NCI-H1694 treated with DMSO at 0.1 percent for 48 hours (cell line): ENCODE measurements around the gene MT1M.
A peak's percentile ranks its signal among the peaks of the same experiment; 100 is the strongest.
"Not testable (repeated sequence)": the region's sequence is repeated elsewhere in the genome, so short reads cannot be mapped to it uniquely, and the experiment has no call there.

Source experiments
- DNase-seq: peaks from one replicate; lab custom pipeline; 2025; lab: John Stamatoyannopoulos, UW

The MT1M gene

GRCh38 chr16:56632156-56632847, at the start of gene MT1M:
Gene MT1M, plus strand, starts transcription at chr16:56632659. Its CDS starts 73 bp downstream, at chr16:56632732.
- no peak for DNase-seq

- DNase-seq = not testable (repeated sequence)
These were observed 49.5 kb upstream of the MT1M start for GRCh38 chr16:56582911-56583310.

- DNase-seq = no peak
These were observed 48.9 kb upstream of the MT1M start for GRCh38 chr16:56583351-56584168.

GRCh38 chr16:56584276-56584675, 48.2 kb upstream of the MT1M start:
- DNase-seq = no peak

- no peak for DNase-seq
These were observed 43.7 kb upstream of the MT1M start for GRCh38 chr16:56588781-56589140.

GRCh38 chr16:56589141-56590039, 43.1 kb upstream of the MT1M start, which contains the start of gene MT3:
Gene MT3, plus strand, starts transcription at chr16:56589528. Its CDS starts 63 bp downstream, at chr16:56589591.
- DNase-seq = no peak

GRCh38 chr16:56591377-56592060, 40.9 kb upstream of the MT1M start:
- no peak for DNase-seq

GRCh38 chr16:56593573-56594291, 38.7 kb upstream of the MT1M start:
- DNase-seq = no peak

GRCh38 chr16:56594292-56594619, 38.2 kb upstream of the MT1M start:
- DNase-seq = no peak

GRCh38 chr16:56600398-56600999, 32.0 kb upstream of the MT1M start:
- DNase-seq = peak; percentile 38

GRCh38 chr16:56601325-56601724, 31.1 kb upstream of the MT1M start:
- no peak for DNase-seq

- DNase-seq = no peak
These were observed 28.9 kb upstream of the MT1M start for GRCh38 chr16:56603589-56603988.

- no peak for DNase-seq
These were observed 27.5 kb upstream of the MT1M start for GRCh38 chr16:56604966-56605365.

GRCh38 chr16:56605475-56605874, 27.0 kb upstream of the MT1M start:
- no peak for DNase-seq

GRCh38 chr16:56606071-56606475, 26.4 kb upstream of the MT1M start:
- no peak for DNase-seq

- no peak for DNase-seq
These were observed 25.9 kb upstream of the MT1M start for GRCh38 chr16:56606476-56607108.

- no peak for DNase-seq
These were observed 25.3 kb upstream of the MT1M start for GRCh38 chr16:56607109-56607618.

GRCh38 chr16:56607675-56608042, 24.8 kb upstream of the MT1M start:
- DNase-seq = no peak

GRCh38 chr16:56608043-56608875, 24.2 kb upstream of the MT1M start, which contains the start of gene MT2A:
Gene MT2A, plus strand, starts transcription at chr16:56608584. Its CDS starts 72 bp downstream, at chr16:56608656.
- peak; percentile 80 for DNase-seq
